ENCODE results near the gene TRIM46. TPM values are rescaled to one million over a fixed set of nuclear protein-coding genes. Genes with fewer than 3 reads are reported as not detected.

TRIM46 gene
- total and polyA plus RNA-seq, 2 of the 13 experiments (the other 11 are each of a cell fraction or from before 2014, with no cell fraction given): 0.04 to 0.09 TPM

DNA sequence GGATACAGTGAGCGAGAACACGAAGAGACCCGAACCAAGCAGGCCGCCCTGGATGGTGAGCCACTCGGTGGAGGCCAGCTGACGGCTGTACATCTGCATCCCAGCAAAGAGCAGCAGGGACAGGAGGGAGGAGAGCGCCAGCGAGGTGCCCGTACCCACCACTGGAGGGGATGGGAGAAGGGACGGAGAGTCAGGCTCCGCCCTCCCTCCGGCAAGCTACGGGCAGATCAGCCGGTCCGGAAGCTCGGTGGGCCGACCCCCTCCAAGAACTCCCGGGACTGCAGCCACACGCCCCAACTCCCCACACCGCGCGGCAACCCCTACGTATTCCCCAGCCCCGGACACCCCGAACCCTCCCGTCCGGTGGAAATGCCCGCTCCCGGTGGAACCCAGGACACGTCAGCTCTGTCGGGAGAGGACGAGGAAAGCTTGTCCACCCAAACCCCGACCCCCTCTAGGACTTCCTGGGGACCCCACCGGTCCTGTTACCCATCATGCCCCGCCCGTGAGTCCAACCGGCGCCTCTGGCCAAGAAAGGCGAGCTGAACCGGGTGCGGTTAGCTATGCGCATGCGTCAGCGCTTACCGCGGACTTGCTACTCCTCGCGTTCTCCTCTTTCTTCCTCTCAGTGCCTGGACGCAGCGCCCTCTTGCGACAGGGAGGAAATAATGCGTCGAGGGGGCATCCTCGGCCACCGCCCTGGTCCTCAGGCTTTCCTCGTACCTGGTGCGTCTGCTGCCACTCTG lies 744 bp upstream of the TRIM46 start, which contains the start of gene KRTCAP2:
Gene KRTCAP2, minus strand, starts transcription at position 573 of the 746 bp plus-strand sequence. Its CDS starts 80 bp downstream, at position 493.
- 1% methylated on average over 20 of the region's 57 CpGs for WGBS (ENCODE audit: low lambda C conversion rate)
- intact Hi-C loops (cut with micrococcal nuclease; ENCODE audit: unreplicated experiment): no loop called here
- no peaks in the 10 kb centered on the region for H4K20me1 ChIP-seq (ENCODE audit: insufficient read depth, low read length)
- H3K36me3 ChIP-seq (replicated peaks in 1 of 2; ENCODE audit: control insufficient read depth in 1 of 2, insufficient read depth in 2 of 2, low read length in 2 of 2): peaks cover 0 to 12% of the 10 kb centered on the region in 2 experiments; a peak in 2 of 5 replicates
- FAIRE-seq: peak; percentile 88
- no peak within 1 kb of the TSS for H2AFZ ChIP-seq (ENCODE audit: low read length)
- TSS peak; percentile 75 for BruUV-seq (replicated peaks)
- H3K4me2 ChIP-seq (ENCODE audit: low read depth, low read length): peak within 1 kb of the TSS; percentile 83
- H3K79me2 ChIP-seq (ENCODE audit: insufficient read depth, low read length): peaks cover 10% of the 10 kb centered on the region
- H3K4me3 ChIP-seq (replicated peaks in 1 of 3; ENCODE audit: insufficient read depth in 1 of 3, low read depth in 2 of 3, low read length in 3 of 3): peak within 1 kb of the TSS; percentile 71 to 92 (median 79)
- peak within 1 kb of the TSS; percentile 80 for H3K9ac ChIP-seq (ENCODE audit: insufficient read depth, low read depth, low read length)
- CTCF ChIA-PET (ENCODE audit: low intra/inter-chr PET ratio, low total read pairs): interaction anchor here (1.2 kb wide), 2 partner anchors 34 to 87 kb away, joined by 3 read pairs; no protein-coding TSS in a partner anchor
- 0 out of 5 replicates have a peak, but pooled peaks cover 0 to 1% of the 10 kb centered on the region in 2 experiments for H3K27me3 ChIP-seq (ENCODE audit: control insufficient read depth in 1 of 2, insufficient read depth in 2 of 2, low read length in 2 of 2)
- peak; percentile 93 for DNase-seq (ENCODE audit: low spot score)
- H3K27ac ChIP-seq (ENCODE audit: extremely low read length, insufficient read depth, low read length): peak within 1 kb of the TSS; percentile 73
- no peaks in the 10 kb centered on the region for H3K9me3 ChIP-seq (ENCODE audit: low read length)
- H3K4me1 ChIP-seq (ENCODE audit: insufficient read depth, low read length): peaks cover 43% of the 10 kb centered on the region
- POLR2A ChIA-PET: interaction anchor here (0.9 to 2.2 kb wide), 14 partner anchors 21 to 218 kb away, joined by 3 to 30 read pairs (median 6); partner anchors contain the start of genes DPM3 and SLC50A1
- peak; percentile 78 for ATAC-seq
- in situ Hi-C loops (cut with HindIII; ENCODE audit: extremely low pct_ligation_motif_present, low pct_unique_long_range_greater_than_20kb): no loop called here
- TF ChIP-seq SPEN (CRISPR knock-in tag; IDR thresholded peaks at IDR 0.05; ENCODE audit: low read depth): peak; percentile 90
- TF ChIP-seq, protein P1, sequence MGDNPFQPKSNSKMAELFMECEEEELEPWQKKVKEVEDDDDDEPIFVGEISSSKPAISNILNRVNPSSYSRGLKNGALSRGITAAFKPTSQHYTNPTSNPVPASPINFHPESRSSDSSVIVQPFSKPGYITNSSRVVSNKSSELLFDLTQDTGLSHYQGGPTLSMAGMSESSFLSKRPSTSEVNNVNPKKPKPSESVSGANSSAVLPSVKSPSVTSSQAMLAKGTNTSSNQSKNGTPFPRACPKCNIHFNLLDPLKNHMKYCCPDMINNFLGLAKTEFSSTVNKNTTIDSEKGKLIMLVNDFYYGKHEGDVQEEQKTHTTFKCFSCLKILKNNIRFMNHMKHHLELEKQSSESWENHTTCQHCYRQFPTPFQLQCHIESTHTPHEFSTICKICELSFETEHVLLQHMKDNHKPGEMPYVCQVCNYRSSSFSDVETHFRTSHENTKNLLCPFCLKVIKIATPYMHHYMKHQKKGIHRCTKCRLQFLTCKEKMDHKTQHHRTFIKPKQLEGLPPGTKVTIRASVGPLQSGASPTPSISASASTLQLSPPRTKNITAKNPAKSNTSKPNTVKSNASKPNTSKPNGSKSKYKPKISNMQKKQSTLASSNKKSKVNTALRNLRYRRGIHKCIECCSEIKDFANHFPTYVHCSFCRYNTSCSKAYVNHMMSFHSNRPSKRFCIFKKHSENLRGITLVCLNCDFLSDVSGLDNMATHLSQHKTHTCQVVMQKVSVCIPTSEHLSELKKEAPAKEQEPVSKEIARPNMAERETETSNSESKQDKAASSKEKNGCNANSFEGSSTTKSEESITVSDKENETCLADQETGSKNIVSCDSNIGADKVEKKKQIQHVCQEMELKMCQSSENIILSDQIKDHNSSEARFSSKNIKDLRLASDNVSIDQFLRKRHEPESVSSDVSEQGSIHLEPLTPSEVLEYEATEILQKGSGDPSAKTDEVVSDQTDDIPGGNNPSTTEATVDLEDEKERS (CRISPR knock-in tag; IDR thresholded peaks at IDR 0.05): no peak
- no peak for TF ChIP-seq YEATS4 (CRISPR knock-in tag; IDR thresholded peaks at IDR 0.05; ENCODE audit: borderline replicate concordance)
- TF ChIP-seq, protein P2, sequence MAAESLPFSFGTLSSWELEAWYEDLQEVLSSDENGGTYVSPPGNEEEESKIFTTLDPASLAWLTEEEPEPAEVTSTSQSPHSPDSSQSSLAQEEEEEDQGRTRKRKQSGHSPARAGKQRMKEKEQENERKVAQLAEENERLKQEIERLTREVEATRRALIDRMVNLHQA (CRISPR knock-in tag; IDR thresholded peaks at IDR 0.05): no peak
- no peak for TF ChIP-seq MBD4 (IDR thresholded peaks at IDR 0.05; ENCODE audit: borderline replicate concordance, low read length)
- TF ChIP-seq, protein P3, sequence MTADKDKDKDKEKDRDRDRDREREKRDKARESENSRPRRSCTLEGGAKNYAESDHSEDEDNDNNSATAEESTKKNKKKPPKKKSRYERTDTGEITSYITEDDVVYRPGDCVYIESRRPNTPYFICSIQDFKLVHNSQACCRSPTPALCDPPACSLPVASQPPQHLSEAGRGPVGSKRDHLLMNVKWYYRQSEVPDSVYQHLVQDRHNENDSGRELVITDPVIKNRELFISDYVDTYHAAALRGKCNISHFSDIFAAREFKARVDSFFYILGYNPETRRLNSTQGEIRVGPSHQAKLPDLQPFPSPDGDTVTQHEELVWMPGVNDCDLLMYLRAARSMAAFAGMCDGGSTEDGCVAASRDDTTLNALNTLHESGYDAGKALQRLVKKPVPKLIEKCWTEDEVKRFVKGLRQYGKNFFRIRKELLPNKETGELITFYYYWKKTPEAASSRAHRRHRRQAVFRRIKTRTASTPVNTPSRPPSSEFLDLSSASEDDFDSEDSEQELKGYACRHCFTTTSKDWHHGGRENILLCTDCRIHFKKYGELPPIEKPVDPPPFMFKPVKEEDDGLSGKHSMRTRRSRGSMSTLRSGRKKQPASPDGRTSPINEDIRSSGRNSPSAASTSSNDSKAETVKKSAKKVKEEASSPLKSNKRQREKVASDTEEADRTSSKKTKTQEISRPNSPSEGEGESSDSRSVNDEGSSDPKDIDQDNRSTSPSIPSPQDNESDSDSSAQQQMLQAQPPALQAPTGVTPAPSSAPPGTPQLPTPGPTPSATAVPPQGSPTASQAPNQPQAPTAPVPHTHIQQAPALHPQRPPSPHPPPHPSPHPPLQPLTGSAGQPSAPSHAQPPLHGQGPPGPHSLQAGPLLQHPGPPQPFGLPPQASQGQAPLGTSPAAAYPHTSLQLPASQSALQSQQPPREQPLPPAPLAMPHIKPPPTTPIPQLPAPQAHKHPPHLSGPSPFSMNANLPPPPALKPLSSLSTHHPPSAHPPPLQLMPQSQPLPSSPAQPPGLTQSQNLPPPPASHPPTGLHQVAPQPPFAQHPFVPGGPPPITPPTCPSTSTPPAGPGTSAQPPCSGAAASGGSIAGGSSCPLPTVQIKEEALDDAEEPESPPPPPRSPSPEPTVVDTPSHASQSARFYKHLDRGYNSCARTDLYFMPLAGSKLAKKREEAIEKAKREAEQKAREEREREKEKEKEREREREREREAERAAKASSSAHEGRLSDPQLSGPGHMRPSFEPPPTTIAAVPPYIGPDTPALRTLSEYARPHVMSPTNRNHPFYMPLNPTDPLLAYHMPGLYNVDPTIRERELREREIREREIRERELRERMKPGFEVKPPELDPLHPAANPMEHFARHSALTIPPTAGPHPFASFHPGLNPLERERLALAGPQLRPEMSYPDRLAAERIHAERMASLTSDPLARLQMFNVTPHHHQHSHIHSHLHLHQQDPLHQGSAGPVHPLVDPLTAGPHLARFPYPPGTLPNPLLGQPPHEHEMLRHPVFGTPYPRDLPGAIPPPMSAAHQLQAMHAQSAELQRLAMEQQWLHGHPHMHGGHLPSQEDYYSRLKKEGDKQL (CRISPR knock-in tag; IDR thresholded peaks at IDR 0.05; ENCODE audit: low read depth): no peak
- TF ChIP-seq SP5 (CRISPR knock-in tag; IDR thresholded peaks at IDR 0.05; ENCODE audit: borderline replicate concordance, low read depth): peak; percentile 29; the same call in 1 of the 2 replicates
- no peak for TF ChIP-seq ZNF296 (CRISPR knock-in tag; conservative IDR thresholded peaks at IDR 0.05)
- TF ChIP-seq SALL1 (CRISPR knock-in tag; IDR thresholded peaks at IDR 0.05): peak; percentile 85
- no peak for TF ChIP-seq ELF4 (CRISPR knock-in tag; IDR thresholded peaks at IDR 0.05; ENCODE audit: borderline replicate concordance)
- TF ChIP-seq DRAP1 (CRISPR knock-in tag; IDR thresholded peaks at IDR 0.05): peak; percentile 48
- no peak; the same call in 1 of the 2 replicates for TF ChIP-seq ZNF468 (CRISPR knock-in tag; IDR thresholded peaks at IDR 0.05)
- TF ChIP-seq ZSCAN31 (CRISPR knock-in tag; IDR thresholded peaks at IDR 0.05; ENCODE audit: low read depth): peak; percentile 87
